A673 (cell line): ENCODE results near the gene NPPB.

ENCODE experiments used
- EZH2 ChIP-seq: fragments of 200-600 bp; sonication (generic); IDR thresholded peaks from 2 replicates; pipeline ENCODE4 v1.6.1; 2017; ENCODE audit warnings: borderline replicate concordance, low read depth, mild to moderate bottlenecking, mixed read lengths, antibody characterized with exemption, low read length; ENCODE audit not compliant: poor library complexity, severe bottlenecking
- TF ChIP-seq, protein P1 (sequence below): fragments of 300-800, 200-600 bp; sonication (generic); conservative IDR thresholded peaks from 2 replicates; pipeline ENCODE4 v1.5.1; 2017; ENCODE audit warnings: low read depth, mild to moderate bottlenecking, antibody characterized with exemption, low read length, moderate library complexity, mixed read lengths

DNA sequence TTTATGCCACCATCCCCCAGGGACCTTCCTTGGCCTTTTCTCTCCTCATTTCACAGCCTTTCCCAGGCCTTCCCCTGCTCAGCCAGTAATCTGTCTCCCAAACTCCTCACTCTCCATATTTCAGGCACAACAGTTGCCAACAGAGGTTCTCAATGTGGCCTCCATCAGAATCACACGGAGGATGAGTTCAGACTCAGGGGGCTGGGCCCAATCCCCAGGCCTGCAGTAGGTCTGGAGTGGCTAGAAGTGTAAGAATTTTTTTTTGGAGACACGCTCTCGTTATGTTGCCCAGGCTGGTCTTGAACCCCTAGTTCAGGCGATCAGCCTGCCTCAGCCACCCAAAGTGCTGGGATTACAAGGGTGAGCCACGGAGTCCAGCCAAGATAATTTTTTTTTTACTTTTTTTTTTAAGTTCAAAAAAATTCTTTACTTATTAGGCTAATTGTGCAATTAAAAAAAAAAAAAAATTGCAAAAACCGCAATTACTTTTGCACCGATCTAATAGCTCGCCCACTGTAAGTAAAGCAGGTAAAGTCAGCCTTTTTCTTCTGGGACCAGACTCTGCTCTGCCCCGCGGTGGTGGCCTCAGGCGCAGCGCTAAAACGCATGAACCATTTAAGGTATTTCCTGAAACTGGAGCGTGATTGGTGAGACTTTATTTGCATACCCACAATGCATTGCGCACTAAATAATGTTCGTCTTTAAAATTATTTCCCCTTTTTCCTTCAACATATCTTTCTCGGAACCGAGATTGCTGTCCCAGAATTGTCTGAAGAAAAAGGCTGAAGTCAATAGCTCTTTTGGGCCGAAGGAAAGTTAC lies 48.7 kb upstream of the NPPB start:
- TF ChIP-seq, protein P1, sequence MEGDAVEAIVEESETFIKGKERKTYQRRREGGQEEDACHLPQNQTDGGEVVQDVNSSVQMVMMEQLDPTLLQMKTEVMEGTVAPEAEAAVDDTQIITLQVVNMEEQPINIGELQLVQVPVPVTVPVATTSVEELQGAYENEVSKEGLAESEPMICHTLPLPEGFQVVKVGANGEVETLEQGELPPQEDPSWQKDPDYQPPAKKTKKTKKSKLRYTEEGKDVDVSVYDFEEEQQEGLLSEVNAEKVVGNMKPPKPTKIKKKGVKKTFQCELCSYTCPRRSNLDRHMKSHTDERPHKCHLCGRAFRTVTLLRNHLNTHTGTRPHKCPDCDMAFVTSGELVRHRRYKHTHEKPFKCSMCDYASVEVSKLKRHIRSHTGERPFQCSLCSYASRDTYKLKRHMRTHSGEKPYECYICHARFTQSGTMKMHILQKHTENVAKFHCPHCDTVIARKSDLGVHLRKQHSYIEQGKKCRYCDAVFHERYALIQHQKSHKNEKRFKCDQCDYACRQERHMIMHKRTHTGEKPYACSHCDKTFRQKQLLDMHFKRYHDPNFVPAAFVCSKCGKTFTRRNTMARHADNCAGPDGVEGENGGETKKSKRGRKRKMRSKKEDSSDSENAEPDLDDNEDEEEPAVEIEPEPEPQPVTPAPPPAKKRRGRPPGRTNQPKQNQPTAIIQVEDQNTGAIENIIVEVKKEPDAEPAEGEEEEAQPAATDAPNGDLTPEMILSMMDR: peak; percentile 98
- no peak for TF ChIP-seq EZH2
